Prostate gland (tissue), 2 donors: Measurements from ENCODE around the gene KRTAP9-9. TPM values are rescaled to one million over a fixed set of nuclear protein-coding genes. Genes with fewer than 3 reads are reported as not detected.

Source experiments
- DNase-seq: peaks from one replicate; pipeline ENCODE4 v3.0.0-alpha.2; 2019; ENCODE audit warnings: low spot score
- H3K27ac ChIP-seq, 2 donors: fragments of 200-600 bp; sonication (generic); 2 replicates each; pipeline ENCODE4 v1.5.1; 2017 to 2019
- H3K27me3 ChIP-seq: fragments of 200-600 bp; sonication (generic); replicated peaks from 2 replicates; pipeline ENCODE4 v1.5.1; 2019; ENCODE audit not compliant: insufficient read depth
- H3K36me3 ChIP-seq, 2 donors: fragments of 200-600 bp; sonication (generic); 1 replicate in 1 of 2; 2 replicates in 1 of 2; pipeline versions ENCODE4 v1.5.1 to v1.8.1; 2017 to 2019
- H3K4me1 ChIP-seq: fragments of 200-600 bp; sonication (generic); replicated peaks from 2 replicates; pipeline ENCODE4 v1.5.1; 2019
- H3K4me3 ChIP-seq, 2 donors: fragments of 200-600 bp; sonication (generic); 2 replicates each; pipeline ENCODE4 v1.5.1; 2017 to 2019
- H3K9me3 ChIP-seq: fragments of 200-600 bp; sonication (generic); 2 replicates; pipeline ENCODE4 v1.5.1; 2017
- CTCF ChIP-seq, 4 experiments: fragments of 200-600 bp in 2 of 4; fragments of 450-650 bp in 2 of 4; sonication (generic) in 2 of 4; IDR thresholded peaks; 1 replicate in 3 of 4; 2 replicates in 1 of 4; pipeline ENCODE4 v1.5.1; 2016 to 2019; ENCODE audit warnings: antibody characterized with exemption in 4 of 4, mild to moderate bottlenecking in 2 of 4, moderate library complexity in 2 of 4
- POLR2A ChIP-seq: fragments of 450-650 bp; IDR thresholded peaks from one replicate; pipeline ENCODE4 v1.6.1; 2016; ENCODE audit warnings: antibody characterized with exemption, mild to moderate bottlenecking
- POLR2AphosphoS5 ChIP-seq: sonication (generic); formaldehyde crosslinking; IDR thresholded peaks from one replicate; pipeline ENCODE4 v1.6.1; 2017; ENCODE audit warnings: antibody characterized with exemption
- WGBS: methylation state at CpG from one replicate; pipeline ENCODE4 v1.1.5; 2018; 5-methylcytosine and 5-hydroxymethylcytosine counted together
- intact Hi-C: fragments of 100-400 bp; cut with DNase I; formaldehyde crosslinking; loops from one replicate; pipeline ENCODE4 v1.14.2; 2022
- total RNA-seq, 2 donors: library from RNA; depleted of rRNA; stranded (reverse); fragments of >200 nt; gene quantifications; one replicate each; pipeline ENCODE4 v1.1.0, GENCODE V29; 2016

KRTAP9-9 gene
- total RNA-seq, 2 donors from 2014 or later = not detected

- TF ChIP-seq CTCF (IDR thresholded peaks at IDR 0.05) (no peak), POLR2AphosphoS5 (no peak)
- no peak overlapping the region for H3K27ac ChIP-seq
- DNase-seq = no peak
- H3K4me1 ChIP-seq = no peaks in the 10 kb centered on the region
- no peaks in the 10 kb centered on the region for H3K27me3 ChIP-seq
- no peaks in the 10 kb centered on the region for H3K9me3 ChIP-seq
- 90% methylated on average over 3 of the region's 3 CpGs for WGBS
- no peaks in the 10 kb centered on the region for H3K36me3 ChIP-seq
- intact Hi-C loops = no loop called here
- H3K4me3 ChIP-seq = no peak overlapping the region
Measured at GRCh38 chr17:41278176-41278955, 23.2 kb downstream of the KRTAP9-9 start.

- TF ChIP-seq POLR2AphosphoS5 = no peak
- no peak for TF ChIP-seq POLR2A
- no peak for TF ChIP-seq CTCF (IDR thresholded peaks at IDR 0.05)
- no peak for DNase-seq
- no peaks in the 10 kb centered on the region for H3K27me3 ChIP-seq
- H3K9me3 ChIP-seq = no peaks in the 10 kb centered on the region
- no peak overlapping the region for H3K4me3 ChIP-seq
- no peaks in the 10 kb centered on the region for H3K36me3 ChIP-seq
- WGBS = 47% methylated on average over 3 of the region's 3 CpGs
- H3K4me1 ChIP-seq = no peaks in the 10 kb centered on the region
- H3K27ac ChIP-seq = no peak overlapping the region
- intact Hi-C loops = no loop called here
Measured at GRCh38 chr17:41284043-41284442, 28.9 kb downstream of the KRTAP9-9 start.

GRCh38 chr17:41284546-41284945 is 29.4 kb downstream of the KRTAP9-9 start:
- Histone ChIP-seq H3K27me3 (no peaks in the 10 kb centered on the region), H3K27ac (no peak overlapping the region), H3K4me1 (no peaks in the 10 kb centered on the region), H3K36me3 (no peaks in the 10 kb centered on the region), H3K4me3 (no peak overlapping the region), H3K9me3 (no peaks in the 10 kb centered on the region)
- no peak for TF ChIP-seq CTCF (IDR thresholded peaks at IDR 0.05)
- TF ChIP-seq POLR2A = no peak
- no peak for TF ChIP-seq POLR2AphosphoS5
- intact Hi-C loops = no loop called here
- DNase-seq = no peak
- 67% methylated on average over 2 of the region's 2 CpGs for WGBS

- no peak for DNase-seq
- TF ChIP-seq CTCF (IDR thresholded peaks at IDR 0.05) (no peak), POLR2AphosphoS5 (no peak), POLR2A (no peak)
- Histone ChIP-seq H3K27me3 (no peaks in the 10 kb centered on the region), H3K4me3 (no peak overlapping the region), H3K36me3 (no peaks in the 10 kb centered on the region), H3K4me1 (no peaks in the 10 kb centered on the region), H3K9me3 (no peaks in the 10 kb centered on the region), H3K27ac (no peak overlapping the region)
- 83% methylated on average over 3 of the region's 3 CpGs for WGBS
- intact Hi-C loops = no loop called here
Measured at GRCh38 chr17:41287050-41287449, 31.9 kb downstream of the KRTAP9-9 start.

GRCh38 chr17:41294016-41294415 is 38.8 kb downstream of the KRTAP9-9 start:
- DNase-seq = no peak

More at GRCh38 chr17:41294016-41294415, 38.8 kb downstream of the KRTAP9-9 start:
- H3K4me3 ChIP-seq = no peak overlapping the region
- TF ChIP-seq POLR2AphosphoS5 = no peak
- TF ChIP-seq POLR2A = no peak
- no peak for TF ChIP-seq CTCF (IDR thresholded peaks at IDR 0.05)
- H3K4me1 ChIP-seq = no peaks in the 10 kb centered on the region
- H3K27ac ChIP-seq = no peak overlapping the region
- H3K36me3 ChIP-seq = no peaks in the 10 kb centered on the region
- intact Hi-C loops = no loop called here
- H3K27me3 ChIP-seq = peaks cover 2% of the 10 kb centered on the region
- WGBS = 88% methylated on average over 1 of the region's 1 CpG
- H3K9me3 ChIP-seq = no peaks in the 10 kb centered on the region
